Keratinocyte (primary cell): ENCODE measurements around the gene FBXO38.

Experiments used
- CTCF ChIP-seq, 3 experiments: IDR thresholded peaks in 1 of 3; conservative IDR thresholded peaks in 1 of 3; optimal IDR thresholded peaks in 1 of 3; 2 replicates in 2 of 3; 3 replicates in 1 of 3; pipeline versions ENCODE3 to v1.5.1; 2011; ENCODE audit warnings: low read length in 3 of 3, mild to moderate bottlenecking in 3 of 3, moderate library complexity in 2 of 3, control low read depth in 1 of 3, inconsistent platforms in 1 of 3; ENCODE audit not compliant: insufficient read depth in 2 of 3; ENCODE audit errors: extremely low read depth in 1 of 3
- EZH2 ChIP-seq: IDR thresholded peaks from one replicate; pipeline ENCODE4 v1.6.1; 2012; ENCODE audit warnings: inconsistent platforms, mild to moderate bottlenecking, low read length, moderate library complexity

- TF ChIP-seq CTCF (optimal IDR thresholded peaks at IDR 0.05 in 1 of 3, IDR thresholded peaks at IDR 0.05 in 1 of 3, conservative IDR thresholded peaks at IDR 0.05 in 1 of 3; ENCODE audit: extremely low read depth in 1 of 3, insufficient read depth in 2 of 3, low read length in 3 of 3), result no peak
- TF ChIP-seq EZH2, result no peak
Measured at GRCh38 chr5:148397968-148398595, 14.3 kb downstream of the FBXO38 start.
